ENCODE measurements around the gene INTS11.

INTS11 gene

DNA sequence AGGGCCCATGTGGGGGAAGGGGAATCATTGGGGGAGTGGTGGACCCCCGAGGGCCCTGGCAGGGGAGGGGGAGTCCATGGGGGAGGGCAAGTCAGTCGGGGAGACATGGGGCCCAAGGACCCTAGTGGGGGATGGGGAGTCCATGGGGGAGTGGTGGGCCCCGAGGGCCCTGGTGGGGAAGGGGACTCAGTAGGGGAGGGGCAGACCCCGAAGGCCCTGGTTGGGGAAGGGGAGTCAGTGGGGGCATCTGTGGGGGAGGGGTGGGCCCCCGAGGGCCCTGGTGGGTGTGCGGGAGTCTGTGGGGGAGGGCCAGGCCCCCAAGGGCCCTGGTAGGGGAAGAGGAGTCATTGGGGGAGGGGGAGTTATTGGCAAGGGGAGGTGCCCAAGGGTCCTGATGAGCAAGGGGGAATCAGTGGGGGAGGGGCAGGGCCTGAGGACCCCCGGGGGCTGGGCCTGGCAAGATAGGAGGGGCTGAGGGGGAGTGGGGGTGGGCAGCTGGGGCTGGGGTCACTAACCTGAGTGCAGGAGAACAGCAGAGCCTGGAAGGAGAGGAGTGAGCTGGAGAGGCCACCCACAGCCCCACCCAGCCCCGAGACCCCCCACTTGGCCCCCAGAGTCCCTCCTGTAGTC is 31.8 kb upstream of the INTS11 start:
- no peak for FAIRE-seq
- TF ChIP-seq, protein P1, sequence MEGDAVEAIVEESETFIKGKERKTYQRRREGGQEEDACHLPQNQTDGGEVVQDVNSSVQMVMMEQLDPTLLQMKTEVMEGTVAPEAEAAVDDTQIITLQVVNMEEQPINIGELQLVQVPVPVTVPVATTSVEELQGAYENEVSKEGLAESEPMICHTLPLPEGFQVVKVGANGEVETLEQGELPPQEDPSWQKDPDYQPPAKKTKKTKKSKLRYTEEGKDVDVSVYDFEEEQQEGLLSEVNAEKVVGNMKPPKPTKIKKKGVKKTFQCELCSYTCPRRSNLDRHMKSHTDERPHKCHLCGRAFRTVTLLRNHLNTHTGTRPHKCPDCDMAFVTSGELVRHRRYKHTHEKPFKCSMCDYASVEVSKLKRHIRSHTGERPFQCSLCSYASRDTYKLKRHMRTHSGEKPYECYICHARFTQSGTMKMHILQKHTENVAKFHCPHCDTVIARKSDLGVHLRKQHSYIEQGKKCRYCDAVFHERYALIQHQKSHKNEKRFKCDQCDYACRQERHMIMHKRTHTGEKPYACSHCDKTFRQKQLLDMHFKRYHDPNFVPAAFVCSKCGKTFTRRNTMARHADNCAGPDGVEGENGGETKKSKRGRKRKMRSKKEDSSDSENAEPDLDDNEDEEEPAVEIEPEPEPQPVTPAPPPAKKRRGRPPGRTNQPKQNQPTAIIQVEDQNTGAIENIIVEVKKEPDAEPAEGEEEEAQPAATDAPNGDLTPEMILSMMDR (IDR thresholded peaks at IDR 0.05; ENCODE audit: insufficient read depth, missing control alignments): no peak
- DNase-seq (ENCODE audit: insufficient read length, low spot score): no peak

DNA sequence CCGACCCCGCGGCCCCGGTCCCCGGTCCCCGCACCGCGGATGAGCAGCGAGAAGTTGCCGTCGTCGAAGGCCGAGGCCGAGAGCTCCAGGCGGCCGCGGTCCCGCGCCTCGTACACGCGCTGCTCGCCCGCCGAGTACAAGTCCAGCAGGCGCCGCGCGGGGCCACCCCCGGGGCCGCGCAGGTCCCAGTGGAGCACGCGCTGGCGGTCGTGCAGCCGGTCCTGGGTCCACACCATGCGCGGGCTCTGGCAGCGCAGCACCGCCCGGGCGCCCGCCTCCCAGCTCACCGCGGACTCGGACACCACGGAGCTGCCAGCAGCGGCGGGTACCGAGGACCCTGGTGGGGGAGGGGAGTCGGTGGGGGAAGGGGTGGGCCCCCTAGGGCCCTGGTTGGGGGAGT is 31.0 kb upstream of the INTS11 start:
- TF ChIP-seq, protein P1 (IDR thresholded peaks at IDR 0.05; ENCODE audit: insufficient read depth, missing control alignments): no peak
- DNase-seq (ENCODE audit: insufficient read length, low spot score): no peak
- no peak for FAIRE-seq

DNA sequence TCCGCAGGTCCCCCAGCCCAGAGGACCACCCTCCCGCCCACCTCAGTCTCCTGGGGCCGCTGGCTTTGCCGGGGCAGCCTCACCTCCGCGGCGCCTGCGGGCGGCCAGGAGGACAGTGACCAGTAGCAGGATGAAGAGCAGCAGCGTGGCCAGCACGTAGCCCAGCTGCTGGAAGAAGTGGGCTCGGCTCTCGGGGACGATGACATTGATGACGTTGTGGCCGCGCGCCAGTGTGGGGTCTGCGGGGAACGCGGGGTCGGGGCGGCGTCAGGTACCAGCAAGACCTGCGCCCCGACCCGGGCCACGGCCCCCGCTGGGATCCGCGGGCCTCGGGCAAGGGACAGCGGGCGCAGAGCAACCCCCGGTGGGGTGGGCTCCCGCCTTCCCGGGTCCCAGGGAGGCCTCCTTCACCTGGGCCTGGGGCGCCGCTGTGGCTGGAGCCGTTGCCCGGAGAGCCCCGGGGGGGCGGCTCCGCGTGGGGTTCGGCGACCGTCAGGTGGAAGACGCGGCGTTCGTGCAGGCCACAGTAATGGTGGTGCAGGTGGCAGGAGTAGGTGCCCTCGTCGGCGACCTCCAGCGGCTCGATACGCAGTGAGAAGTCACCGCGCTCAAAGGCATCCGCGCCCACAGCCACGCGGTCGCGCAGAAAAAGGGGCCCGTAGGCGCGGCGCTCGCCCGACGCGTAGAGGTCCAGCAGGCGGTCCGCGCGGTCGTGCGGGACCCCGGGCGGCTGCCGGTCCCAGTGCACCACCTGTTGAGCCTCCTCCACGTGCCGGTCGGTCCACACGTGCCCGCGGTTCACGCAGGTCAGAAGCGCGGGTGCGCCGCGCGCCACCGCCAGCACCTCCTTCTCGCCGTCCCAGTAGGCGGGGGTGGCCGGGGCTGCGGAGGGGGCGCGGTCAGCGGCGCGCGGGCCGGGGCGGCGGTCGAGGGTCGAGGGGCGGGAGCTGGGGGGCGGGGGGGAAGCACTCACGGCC is 30.1 kb upstream of the INTS11 start:
- DNase-seq (ENCODE audit: insufficient read length, low spot score) (no peak), FAIRE-seq (no peak)
- TF ChIP-seq, protein P1 (IDR thresholded peaks at IDR 0.05; ENCODE audit: insufficient read depth, missing control alignments): no peak

DNA sequence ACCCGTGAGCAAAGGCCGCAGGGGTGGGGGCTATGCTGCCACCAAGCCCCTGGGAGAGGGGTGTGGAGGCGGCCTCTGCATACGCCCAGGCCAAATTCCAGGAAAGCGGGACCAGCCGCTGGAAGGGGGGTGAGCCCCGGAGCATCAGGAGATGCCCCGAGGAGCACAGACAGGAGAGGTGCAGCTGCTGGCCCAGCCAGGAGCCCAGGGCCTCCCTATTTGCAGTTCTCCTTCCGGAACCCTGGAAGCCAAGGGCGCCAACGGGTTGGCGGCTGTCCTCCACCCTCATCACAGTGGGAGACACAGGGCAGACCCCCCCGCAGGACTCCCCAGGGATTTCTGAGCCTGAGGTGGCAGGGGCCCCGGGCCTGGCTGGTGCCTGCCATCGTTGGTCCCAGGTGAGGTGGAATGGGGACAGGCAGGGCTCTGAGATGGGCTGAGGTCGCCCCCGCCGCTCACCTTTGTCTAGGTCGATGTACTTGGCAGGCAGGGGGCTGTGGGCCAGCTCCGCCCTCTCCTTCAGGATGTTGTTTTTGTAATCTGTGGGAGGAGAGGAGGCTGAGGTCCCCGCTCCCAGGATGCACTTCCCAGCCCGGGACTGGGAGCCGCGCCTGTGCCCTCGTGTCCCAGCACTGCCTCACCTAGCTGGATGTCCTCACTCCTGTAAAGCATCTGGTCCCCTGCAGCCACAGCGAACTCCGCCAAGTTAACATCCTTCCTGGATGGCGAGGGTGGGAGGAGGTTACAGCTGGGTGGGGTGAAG is 29.1 kb upstream of the INTS11 start:
- no peak for FAIRE-seq
- TF ChIP-seq, protein P1 (IDR thresholded peaks at IDR 0.05; ENCODE audit: insufficient read depth, missing control alignments): no peak
- DNase-seq (ENCODE audit: insufficient read length, low spot score): no peak

DNA sequence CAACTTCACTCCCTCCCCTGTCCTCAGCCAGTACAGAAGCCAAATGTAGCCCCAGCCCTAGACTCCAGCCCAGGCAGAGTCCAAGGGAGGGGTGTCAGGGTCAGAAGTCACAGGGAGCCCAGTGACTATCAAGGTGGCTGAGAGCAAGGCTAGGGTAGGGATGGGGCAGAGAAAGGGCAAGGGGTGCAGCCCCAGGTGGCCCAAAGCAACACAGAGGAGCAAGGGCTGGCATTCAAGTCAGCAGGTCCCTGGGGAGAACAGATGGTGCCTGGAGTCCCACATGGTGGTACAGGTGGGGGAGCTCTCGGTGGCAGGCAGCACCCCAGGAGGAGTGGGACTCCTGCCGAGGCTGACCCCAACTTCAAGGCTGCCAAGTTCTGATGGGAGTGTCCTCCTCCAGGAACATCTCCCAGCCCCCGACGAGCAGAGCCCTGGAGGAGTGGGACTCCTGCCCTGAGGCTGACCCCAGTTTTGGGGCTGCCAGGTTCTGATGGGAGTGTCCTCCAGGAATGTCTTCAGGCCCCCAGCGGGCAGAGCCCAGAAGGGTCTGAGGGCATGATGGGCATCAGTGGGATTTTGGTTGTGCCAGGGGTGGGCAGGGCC is 28.4 kb upstream of the INTS11 start:
- FAIRE-seq (no peak), DNase-seq (ENCODE audit: insufficient read length, low spot score) (no peak)
- TF ChIP-seq, protein P1 (IDR thresholded peaks at IDR 0.05; ENCODE audit: insufficient read depth, missing control alignments): no peak

DNA sequence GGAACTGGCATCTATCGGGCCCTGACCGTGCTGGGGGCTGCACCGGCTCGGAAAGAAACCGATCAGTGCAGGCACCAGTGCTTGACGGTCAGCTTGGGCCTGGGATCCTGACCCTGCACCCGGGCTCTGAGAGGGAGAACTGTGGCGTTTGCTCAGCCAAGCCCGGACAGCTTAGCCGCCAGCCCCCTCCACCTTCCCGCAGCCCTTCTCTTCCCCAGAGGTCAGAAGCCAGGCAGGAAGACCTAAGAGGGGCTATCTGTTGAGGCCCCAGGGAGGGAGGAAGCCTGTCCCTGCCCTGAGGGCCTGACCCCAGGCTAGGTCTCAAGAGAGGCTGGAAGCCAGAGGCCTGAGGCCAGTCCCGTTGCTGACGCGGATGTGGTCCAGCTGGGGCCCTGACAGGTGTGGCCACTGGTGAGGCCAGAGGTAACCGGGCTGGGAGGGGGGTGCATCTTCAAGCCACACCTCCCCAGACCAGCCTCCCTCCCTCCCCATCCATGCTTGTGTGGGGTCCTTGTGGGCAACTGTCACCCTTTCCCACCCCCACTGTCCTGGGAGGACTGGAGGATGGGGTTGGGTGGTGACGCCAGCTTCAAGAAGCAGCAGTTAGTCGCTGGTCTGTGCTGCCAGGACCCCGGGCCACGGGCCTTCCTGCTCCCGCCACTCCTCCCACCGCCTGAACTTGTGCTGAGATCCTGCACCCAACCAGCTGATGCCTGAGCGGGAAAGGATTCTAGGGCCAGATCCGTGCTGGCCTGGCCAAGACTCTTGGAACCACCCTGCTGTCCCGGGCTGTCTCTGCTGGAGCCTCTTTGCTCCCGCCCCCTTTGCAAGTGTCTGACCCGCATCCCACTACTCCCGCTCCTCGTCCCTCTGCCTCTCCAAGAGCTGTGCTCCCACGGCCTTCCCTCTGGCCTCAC is 27.3 kb upstream of the INTS11 start:
- DNase-seq (ENCODE audit: insufficient read length, low spot score): no peak
- FAIRE-seq: no peak
- TF ChIP-seq, protein P1 (IDR thresholded peaks at IDR 0.05; ENCODE audit: insufficient read depth, missing control alignments): no peak
